CD8-positive, alpha-beta memory T cell (primary cell): ENCODE measurements around the gene CDKN2AIP. TPM values are rescaled to one million over a fixed set of nuclear protein-coding genes. Genes with fewer than 3 reads are reported as not detected.

Source experiments
- CTCF ChIA-PET: fragments of 350-600 bp; sonication (Branson Sonifier 250); formaldehyde crosslinking; loops from one replicate; lab custom pipeline; 2021; ENCODE audit warnings: antibody characterized with exemption; lab: Charles Lee
- POLR2A ChIA-PET: fragments of 350-600 bp; sonication (Branson Sonifier 250); formaldehyde crosslinking; loops from one replicate; lab custom pipeline; 2021; ENCODE audit warnings: antibody characterized with exemption; lab: Charles Lee
- DNase-seq, 5 donors: peaks; one replicate each; pipeline versions ENCODE4 v3.0.0 to v3.0.0-alpha.2; 2020 to 2022; ENCODE audit warnings: mixed read lengths in 1 of 5
- H3K27ac ChIP-seq: one replicate; pipeline ENCODE4 v1.7.0; 2013; ENCODE audit warnings: low read depth, mild to moderate bottlenecking, low read length, moderate library complexity
- H3K27me3 ChIP-seq: 2 replicates; pipeline ENCODE4 v1.7.0; 2013; ENCODE audit warnings: low read length, mild to moderate bottlenecking; ENCODE audit not compliant: insufficient read depth, poor library complexity, severe bottlenecking
- H3K36me3 ChIP-seq: 2 replicates; pipeline ENCODE4 v1.7.0; 2013; ENCODE audit warnings: mild to moderate bottlenecking, low read length, moderate library complexity; ENCODE audit not compliant: insufficient read depth
- H3K4me1 ChIP-seq: 2 replicates; pipeline ENCODE4 v1.7.0; 2013; ENCODE audit warnings: mild to moderate bottlenecking, low read length, moderate library complexity; ENCODE audit not compliant: insufficient read depth
- H3K4me3 ChIP-seq: 2 replicates; pipeline ENCODE4 v1.7.0; 2013; ENCODE audit warnings: mild to moderate bottlenecking, low read length
- H3K9me3 ChIP-seq: 2 replicates; pipeline ENCODE4 v1.7.0; 2013; ENCODE audit warnings: mild to moderate bottlenecking, low read length
- H3K27ac Mint-ChIP-seq, 8 donors: one replicate each; pipeline ENCODE4 v1.8.0; 2020 to 2021; ENCODE audit warnings: mixed read lengths in 8 of 8, mild to moderate bottlenecking in 6 of 8, inconsistent platforms in 3 of 8, moderate library complexity in 3 of 8
- H3K27me3 Mint-ChIP-seq, 2 donors: one replicate each; pipeline ENCODE4 v1.8.0; 2020 to 2021; ENCODE audit warnings: mixed read lengths in 2 of 2, mild to moderate bottlenecking in 1 of 2, moderate library complexity in 1 of 2
- H3K36me3 Mint-ChIP-seq, 3 donors: one replicate each; pipeline ENCODE4 v1.8.0; 2020 to 2021; ENCODE audit warnings: mixed read lengths in 3 of 3, inconsistent platforms in 1 of 3, mild to moderate bottlenecking in 1 of 3
- H3K4me1 Mint-ChIP-seq, 3 donors: one replicate each; pipeline ENCODE4 v1.8.0; 2020 to 2021; ENCODE audit warnings: mixed read lengths in 3 of 3, inconsistent platforms in 1 of 3, mild to moderate bottlenecking in 1 of 3
- H3K4me3 Mint-ChIP-seq, 7 donors: one replicate each; pipeline ENCODE4 v1.8.0; 2020 to 2021; ENCODE audit warnings: mixed read lengths in 7 of 7, mild to moderate bottlenecking in 6 of 7, moderate library complexity in 4 of 7, inconsistent platforms in 2 of 7
- H3K9me3 Mint-ChIP-seq, 5 donors: one replicate each; pipeline ENCODE4 v1.8.0; 2020 to 2022; ENCODE audit warnings: mixed read lengths in 5 of 5, mild to moderate bottlenecking in 3 of 5, moderate library complexity in 2 of 5, inconsistent platforms in 1 of 5
- polyA plus RNA-seq: library from polyadenylated mRNA; unstranded; fragments of 300-500 nt; fragmentation: Illumina TruSeq; gene quantifications from one replicate; pipeline ENCODE4 v1.2.3, GENCODE V29; 2021
- total RNA-seq, 2 experiments: library from RNA; stranded (reverse); gene quantifications; one replicate each; pipeline ENCODE4 v1.2.3, GENCODE V29; 2021

The CDKN2AIP gene
- total and polyA plus RNA-seq, 3 experiments from 2014 or later, result 29.4 to 35.3 (median 30.1) TPM

DNA sequence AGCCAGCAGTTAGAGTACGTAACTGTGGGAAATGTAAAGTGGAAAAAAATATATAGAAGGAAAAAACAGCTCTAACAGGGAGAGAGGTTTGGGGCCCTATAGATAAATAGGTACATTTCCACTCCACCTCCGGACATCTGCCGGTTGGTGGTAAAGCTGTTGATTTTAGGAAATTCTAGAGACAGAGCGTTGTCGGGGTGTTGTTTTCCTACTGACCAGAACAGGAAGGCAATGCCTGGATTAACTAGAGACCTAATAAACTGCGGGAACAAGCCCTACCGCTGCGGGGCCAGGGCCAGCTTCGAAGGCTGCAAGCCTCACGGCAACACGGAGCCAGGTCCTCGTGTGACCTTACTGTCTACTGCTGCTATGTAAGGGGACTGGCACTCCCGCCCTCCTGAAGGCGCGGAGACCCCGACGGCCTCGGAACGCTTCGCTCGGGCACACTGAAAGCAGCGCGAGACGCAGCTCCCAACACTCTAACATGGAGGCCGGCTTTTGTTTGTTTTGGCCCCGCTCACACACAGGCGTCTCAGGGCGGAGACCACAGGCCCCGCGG lies 702 bp upstream of the CDKN2AIP start:
- H3K4me3 ChIP-seq, result peak overlapping the region; percentile 83
- peak overlapping the region; percentile 95 to 100 (median 96) for H3K4me3 Mint-ChIP-seq
- no peaks in the 10 kb centered on the region for H3K9me3 Mint-ChIP-seq
- H3K36me3 ChIP-seq, result peaks cover 16% of the 10 kb centered on the region
- peak overlapping the region; percentile 94 to 100 (median 98) for H3K27ac Mint-ChIP-seq
- ChIA-PET POLR2A (interaction anchor here (0.5 to 2.8 kb wide), 8 partner anchors 13 to 1291 kb away, joined by 3 to 38 read pairs (median 4); partner anchors contain the start of genes CENPU and ING2), CTCF (interaction anchor here (0.8 to 2.0 kb wide), 5 partner anchors 12 to 60 kb away, joined by 3 to 12 read pairs (median 5); no protein-coding TSS in a partner anchor)
- peaks cover 4 to 44% (median 7%) of the 10 kb centered on the region in 3 donors for H3K36me3 Mint-ChIP-seq
- H3K27me3 Mint-ChIP-seq, result no peaks in the 10 kb centered on the region
- peak overlapping the region; percentile 89 for H3K27ac ChIP-seq
- peaks cover 42% of the 10 kb centered on the region for H3K4me1 ChIP-seq
- no peak for DNase-seq
- H3K27me3 ChIP-seq, result no peaks in the 10 kb centered on the region
- peaks cover 36 to 51% (median 43%) of the 10 kb centered on the region in 3 donors for H3K4me1 Mint-ChIP-seq
- no peaks in the 10 kb centered on the region for H3K9me3 ChIP-seq

DNA sequence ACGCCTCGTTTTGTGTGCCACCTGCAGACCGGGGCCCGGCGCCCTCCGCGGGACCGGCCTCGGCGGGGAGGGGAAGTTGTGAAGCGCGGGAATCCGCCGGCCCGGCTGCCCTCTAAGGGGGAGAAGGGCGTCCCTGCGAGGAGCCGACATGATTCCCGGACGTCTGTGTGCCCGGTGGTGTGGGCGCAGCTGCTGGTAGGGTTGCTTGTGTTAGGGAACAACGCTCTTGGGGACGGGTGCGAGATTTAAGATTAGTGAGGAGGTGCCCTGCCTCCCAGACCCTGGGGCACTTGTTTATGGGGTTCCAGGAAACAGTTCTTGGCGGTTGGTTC lies 627 bp downstream of the CDKN2AIP start:
- no peak for DNase-seq
- Mint-ChIP-seq H3K4me1 (peaks cover 43 to 64% (median 54%) of the 10 kb centered on the region in 3 donors), H3K36me3 (peaks cover 6 to 55% (median 7%) of the 10 kb centered on the region in 3 donors), H3K4me3 (peak overlapping the region; percentile 95 to 100 (median 96)), H3K27me3 (no peaks in the 10 kb centered on the region), H3K9me3 (no peaks in the 10 kb centered on the region), H3K27ac (peak overlapping the region; percentile 94 to 100 (median 98))
- POLR2A ChIA-PET, result interaction anchor here (0.5 to 2.8 kb wide), 4 partner anchors 14 to 60 kb away, joined by 5 to 38 read pairs (median 8); partner anchors contain the start of gene ING2
- no peaks in the 10 kb centered on the region for H3K27me3 ChIP-seq
- peak overlapping the region; percentile 83 for H3K4me3 ChIP-seq
- peaks cover 51% of the 10 kb centered on the region for H3K4me1 ChIP-seq
- H3K9me3 ChIP-seq, result no peaks in the 10 kb centered on the region
- peaks cover 21% of the 10 kb centered on the region for H3K36me3 ChIP-seq
- peak overlapping the region; percentile 89 for H3K27ac ChIP-seq
- CTCF ChIA-PET, result interaction anchor here (0.9 to 1.4 kb wide), 3 partner anchors 8 to 38 kb away, joined by 3 to 5 read pairs (median 3); no protein-coding TSS in a partner anchor

DNA sequence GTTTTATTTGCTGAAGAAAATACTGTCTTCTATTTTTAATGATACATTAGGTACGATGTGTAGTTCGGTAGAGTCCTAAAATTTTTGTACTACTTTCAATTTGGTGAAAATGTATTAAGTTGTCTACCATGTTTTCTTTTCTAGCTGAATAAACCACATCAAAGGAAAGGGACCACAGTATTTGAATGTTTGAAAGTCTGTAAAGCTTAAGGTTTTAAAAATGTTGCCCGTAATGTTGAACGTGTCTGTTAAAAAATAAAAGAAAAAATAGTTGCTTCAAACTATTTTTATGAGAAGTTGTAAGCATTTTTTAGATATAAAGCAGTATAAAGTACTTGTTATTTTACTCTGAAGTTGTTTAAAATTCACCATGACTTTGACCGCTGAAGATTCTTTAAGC lies 3.2 kb downstream of the CDKN2AIP start:
- ChIA-PET POLR2A (interaction anchor here (0.7 kb wide), 1 partner anchor 837 kb away, joined by 3 read pairs; no protein-coding TSS in a partner anchor), CTCF (no interaction called here)
- H3K9me3 Mint-ChIP-seq, result no peaks in the 10 kb centered on the region
- H3K4me1 Mint-ChIP-seq, result peaks cover 47 to 70% (median 63%) of the 10 kb centered on the region in 3 donors
- H3K27me3 ChIP-seq, result no peaks in the 10 kb centered on the region
- no peak overlapping the region for H3K4me3 ChIP-seq
- peak overlapping the region in 6 of 7 donors; percentile 5 to 100 (median 59) for H3K4me3 Mint-ChIP-seq
- H3K27me3 Mint-ChIP-seq, result no peaks in the 10 kb centered on the region
- peaks cover 51% of the 10 kb centered on the region for H3K4me1 ChIP-seq
- peaks cover 21% of the 10 kb centered on the region for H3K36me3 ChIP-seq
- peak overlapping the region; percentile 2 to 100 (median 67) for H3K27ac Mint-ChIP-seq
- H3K36me3 Mint-ChIP-seq, result peaks cover 7 to 75% (median 11%) of the 10 kb centered on the region in 3 donors
- peak in 2 of 5 donors; percentile 32 to 38 for DNase-seq
- no peak overlapping the region for H3K27ac ChIP-seq
- H3K9me3 ChIP-seq, result no peaks in the 10 kb centered on the region

DNA sequence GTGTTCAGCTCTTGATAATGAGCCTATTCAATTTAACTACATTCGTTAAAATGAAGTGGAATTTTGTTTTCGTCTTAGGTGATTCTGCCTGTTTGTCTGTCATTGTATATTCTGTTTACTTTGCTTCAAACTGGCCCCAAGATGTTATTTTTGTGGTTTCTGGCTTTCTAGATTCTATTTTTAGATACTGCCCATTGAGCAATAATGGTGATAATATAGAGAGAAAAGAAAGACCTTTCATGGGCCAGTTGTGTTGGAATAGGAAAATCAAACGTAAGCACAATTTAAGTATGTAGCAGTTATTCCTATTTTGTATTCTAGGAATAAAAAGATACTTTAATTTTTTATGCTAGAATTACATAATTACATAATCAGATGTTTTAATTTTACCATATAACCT lies 4.0 kb downstream of the CDKN2AIP start:
- Histone ChIP-seq H3K9me3 (no peaks in the 10 kb centered on the region), H3K4me1 (peaks cover 48% of the 10 kb centered on the region), H3K36me3 (peaks cover 21% of the 10 kb centered on the region), H3K4me3 (no peak overlapping the region), H3K27me3 (no peaks in the 10 kb centered on the region), H3K27ac (no peak overlapping the region)
- peaks cover 46 to 64% (median 57%) of the 10 kb centered on the region in 3 donors for H3K4me1 Mint-ChIP-seq
- no peaks in the 10 kb centered on the region for H3K9me3 Mint-ChIP-seq
- ChIA-PET CTCF (no interaction called here), POLR2A (no interaction called here)
- H3K27me3 Mint-ChIP-seq, result no peaks in the 10 kb centered on the region
- peaks cover 7 to 75% (median 11%) of the 10 kb centered on the region in 3 donors for H3K36me3 Mint-ChIP-seq
- H3K4me3 Mint-ChIP-seq, result peak overlapping the region; percentile 2 to 72 (median 49)
- peak overlapping the region in 7 of 8 donors; percentile 58 to 100 (median 72) for H3K27ac Mint-ChIP-seq
- no peak for DNase-seq

DNA sequence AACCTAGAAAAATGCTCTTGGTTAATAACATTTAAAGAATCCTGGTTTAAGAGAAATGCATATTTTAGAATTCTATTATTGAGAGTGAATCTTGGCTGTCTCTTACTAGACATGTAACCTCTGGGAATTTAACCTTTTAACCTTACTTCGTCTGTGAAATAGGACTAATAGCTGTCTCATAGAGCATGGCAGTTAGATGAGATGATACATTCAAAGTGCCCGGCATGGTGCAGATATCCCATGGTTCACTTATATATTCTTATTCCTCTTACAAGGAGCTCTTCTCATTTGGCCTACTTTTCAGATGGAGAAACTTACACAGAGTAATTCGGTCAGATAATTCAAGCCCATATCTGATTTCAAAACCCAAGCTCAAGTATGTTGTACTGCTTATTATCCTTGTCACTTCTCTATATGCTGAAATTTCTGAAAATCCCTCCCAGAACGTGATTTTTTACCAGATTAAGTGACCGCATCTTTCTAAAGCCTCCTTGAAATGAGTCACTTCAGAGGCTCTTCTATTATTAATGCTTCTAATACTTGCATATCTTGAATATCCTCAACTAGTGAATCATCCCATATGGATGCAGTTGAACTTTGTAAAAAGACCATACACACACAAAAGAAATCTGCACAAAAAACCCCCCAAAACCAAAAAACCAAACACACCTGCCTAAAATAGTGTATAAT lies 4.9 kb downstream of the CDKN2AIP start:
- no peak overlapping the region for H3K27ac ChIP-seq
- H3K27me3 ChIP-seq, result no peaks in the 10 kb centered on the region
- H3K36me3 ChIP-seq, result peaks cover 21% of the 10 kb centered on the region
- no peaks in the 10 kb centered on the region for H3K9me3 ChIP-seq
- H3K4me3 ChIP-seq, result no peak overlapping the region
- Mint-ChIP-seq H3K4me3 (peak overlapping the region in 2 of 7 donors; percentile 8 to 47), H3K36me3 (peaks cover 7 to 71% (median 11%) of the 10 kb centered on the region in 3 donors), H3K9me3 (no peaks in the 10 kb centered on the region), H3K27ac (peak overlapping the region in 6 of 8 donors; percentile 12 to 77 (median 55)), H3K4me1 (peaks cover 42 to 59% (median 52%) of the 10 kb centered on the region in 3 donors), H3K27me3 (no peaks in the 10 kb centered on the region)
- H3K4me1 ChIP-seq, result peaks cover 44% of the 10 kb centered on the region
- DNase-seq, result no peak
- ChIA-PET CTCF (no interaction called here), POLR2A (no interaction called here)

DNA sequence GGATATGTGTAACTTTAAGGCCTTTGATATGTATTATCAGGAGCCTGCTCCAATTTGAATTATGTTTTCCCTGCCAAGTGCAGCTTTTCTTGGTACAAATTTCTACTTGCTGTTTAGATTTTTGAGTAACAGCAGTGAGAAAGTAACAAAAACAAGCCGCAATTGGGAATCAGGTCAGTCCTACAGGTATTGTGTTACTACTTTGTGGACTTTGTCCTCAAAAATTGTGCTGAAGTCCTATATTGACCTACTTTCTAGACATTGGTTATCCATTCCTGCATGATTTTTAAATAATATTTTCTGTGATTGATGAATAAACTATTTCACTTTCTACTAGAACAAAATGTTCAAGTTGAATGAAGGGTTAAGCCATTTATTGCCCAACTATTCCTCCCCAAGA lies 5.7 kb downstream of the CDKN2AIP start:
- Histone ChIP-seq H3K36me3 (peaks cover 21% of the 10 kb centered on the region), H3K4me1 (peaks cover 44% of the 10 kb centered on the region), H3K4me3 (no peak overlapping the region), H3K27me3 (no peaks in the 10 kb centered on the region), H3K9me3 (no peaks in the 10 kb centered on the region), H3K27ac (no peak overlapping the region)
- no peak overlapping the region for H3K4me3 Mint-ChIP-seq
- peak overlapping the region in 1 of 8 donors; percentile 72 for H3K27ac Mint-ChIP-seq
- no peak for DNase-seq
- peaks cover 44 to 61% (median 58%) of the 10 kb centered on the region in 3 donors for H3K4me1 Mint-ChIP-seq
- ChIA-PET CTCF (no interaction called here), POLR2A (no interaction called here)
- H3K27me3 Mint-ChIP-seq, result no peaks in the 10 kb centered on the region
- H3K9me3 Mint-ChIP-seq, result no peaks in the 10 kb centered on the region
- peaks cover 7 to 63% (median 11%) of the 10 kb centered on the region in 3 donors for H3K36me3 Mint-ChIP-seq

DNA sequence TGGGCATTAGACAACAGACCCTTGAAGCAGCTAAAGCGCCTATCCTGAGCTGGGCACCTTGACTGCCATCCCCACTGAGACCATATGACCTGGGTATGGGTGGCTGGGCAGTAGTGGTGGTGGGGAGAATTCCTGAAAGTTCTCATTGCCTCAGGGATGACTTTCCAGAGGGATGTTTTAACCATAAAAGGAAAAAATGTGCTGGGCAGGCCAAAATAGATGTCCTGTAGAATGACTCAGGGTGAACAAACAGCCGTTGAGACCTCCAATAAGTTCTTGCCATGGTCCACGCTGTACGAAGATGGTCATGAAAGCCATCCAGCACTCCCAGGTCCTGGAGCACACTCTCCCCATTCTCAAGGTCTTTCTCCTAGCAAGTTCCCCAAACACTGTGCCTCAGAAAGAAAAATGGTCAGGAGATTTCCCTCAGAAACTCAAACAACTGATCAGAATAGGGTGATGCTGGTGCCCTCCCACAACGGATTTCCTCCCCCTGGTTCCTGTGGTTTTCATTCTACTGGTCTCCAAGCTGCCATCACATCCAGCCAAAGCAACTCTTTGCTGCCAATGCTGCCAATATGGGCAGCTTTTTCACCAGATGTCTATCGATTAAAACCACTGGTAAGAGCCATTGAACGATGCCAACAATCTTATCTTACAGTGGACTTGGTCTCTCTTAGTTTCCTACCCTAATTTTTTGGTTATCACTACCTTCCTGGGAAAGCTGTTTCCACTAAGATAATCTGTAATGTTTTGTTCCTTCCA lies 11.2 kb downstream of the CDKN2AIP start:
- Histone ChIP-seq H3K9me3 (no peaks in the 10 kb centered on the region), H3K27ac (no peak overlapping the region), H3K36me3 (no peaks in the 10 kb centered on the region), H3K4me3 (peak overlapping the region; percentile 5), H3K27me3 (no peaks in the 10 kb centered on the region), H3K4me1 (peaks cover 12% of the 10 kb centered on the region)
- Mint-ChIP-seq H3K4me1 (peaks cover 15 to 23% (median 21%) of the 10 kb centered on the region in 3 donors), H3K27ac (peak overlapping the region in 7 of 8 donors; percentile 30 to 88 (median 83)), H3K4me3 (no peak overlapping the region), H3K27me3 (no peaks in the 10 kb centered on the region), H3K9me3 (no peaks in the 10 kb centered on the region), H3K36me3 (peaks cover 0 to 15% (median 6%) of the 10 kb centered on the region in 3 donors)
- POLR2A ChIA-PET, result no interaction called here
- CTCF ChIA-PET, result interaction anchor here (1.4 kb wide), 1 partner anchor 266 kb away, joined by 3 read pairs; no protein-coding TSS in a partner anchor
- DNase-seq, result peak in 1 of 5 donors; percentile 13
